HG03159 (cell line): Measurements from ENCODE around the gene TLL2.

Source experiments
- ATAC-seq: cut with Tn5 transposase; IDR thresholded peaks from one replicate; pipeline ENCODE4 v1.9.1; 2021; ENCODE audit warnings: mild to moderate bottlenecking, moderate library complexity; ENCODE audit not compliant: unreplicated experiment

Gene TLL2

GRCh38 chr10:96334616-96335526, 178.9 kb downstream of the TLL2 start:
- no peak for ATAC-seq

- no peak for ATAC-seq
Measured at GRCh38 chr10:96333101-96333500, 180.6 kb downstream of the TLL2 start.

GRCh38 chr10:96327462-96327861, 186.3 kb downstream of the TLL2 start:
- no peak for ATAC-seq

DNA sequence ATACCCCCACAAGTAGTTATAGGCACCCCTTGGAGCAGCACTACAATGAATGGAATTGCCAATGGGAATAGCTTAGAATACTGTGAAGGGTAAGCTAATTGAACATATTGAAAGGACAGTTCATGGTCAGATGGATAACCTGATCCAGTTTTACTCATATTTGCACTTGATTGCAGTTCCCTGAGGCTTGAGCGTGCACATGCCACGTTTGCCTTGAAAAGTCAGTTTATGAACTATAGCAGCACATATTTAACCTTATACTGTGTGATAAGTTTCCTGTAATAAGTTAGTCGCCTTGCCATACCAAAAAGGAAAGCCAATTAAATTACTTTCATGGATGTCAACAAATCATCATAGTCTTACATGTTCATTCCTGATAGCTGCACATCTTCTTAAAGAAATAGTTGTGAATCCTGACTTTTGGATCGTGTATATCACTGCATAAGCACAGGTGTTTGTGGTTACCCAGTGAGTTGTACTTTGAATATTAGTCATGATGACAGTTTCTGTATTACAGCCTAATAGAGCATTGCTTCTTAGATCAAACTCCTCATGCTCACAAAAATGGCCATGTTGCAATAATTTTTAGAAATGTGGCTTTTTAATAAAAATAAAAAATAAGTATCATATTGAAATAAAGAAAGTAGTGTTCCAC, 187.9 kb downstream of the TLL2 start:
- ATAC-seq, result peak; percentile 96

GRCh38 chr10:96324447-96324846, 189.3 kb downstream of the TLL2 start:
- ATAC-seq, result no peak

DNA sequence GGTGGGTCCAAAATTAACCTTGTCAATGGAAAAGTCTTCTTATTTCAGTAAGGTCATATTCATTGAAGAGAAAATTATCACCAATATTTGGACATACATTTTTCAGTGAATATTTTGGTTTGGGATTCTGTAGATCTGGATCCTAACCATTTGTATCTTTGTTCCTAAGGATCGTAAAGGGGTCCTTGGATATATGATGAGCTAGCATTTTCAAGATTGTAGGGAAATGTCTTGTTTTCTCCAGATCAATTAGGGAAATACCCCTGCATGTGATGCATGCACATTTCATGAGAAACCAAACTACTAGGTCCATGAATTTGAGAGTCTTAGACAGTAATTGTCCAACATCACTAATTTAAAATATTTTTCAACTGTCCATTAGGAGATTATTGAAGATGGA, 191.5 kb downstream of the TLL2 start:
- no peak for ATAC-seq

DNA sequence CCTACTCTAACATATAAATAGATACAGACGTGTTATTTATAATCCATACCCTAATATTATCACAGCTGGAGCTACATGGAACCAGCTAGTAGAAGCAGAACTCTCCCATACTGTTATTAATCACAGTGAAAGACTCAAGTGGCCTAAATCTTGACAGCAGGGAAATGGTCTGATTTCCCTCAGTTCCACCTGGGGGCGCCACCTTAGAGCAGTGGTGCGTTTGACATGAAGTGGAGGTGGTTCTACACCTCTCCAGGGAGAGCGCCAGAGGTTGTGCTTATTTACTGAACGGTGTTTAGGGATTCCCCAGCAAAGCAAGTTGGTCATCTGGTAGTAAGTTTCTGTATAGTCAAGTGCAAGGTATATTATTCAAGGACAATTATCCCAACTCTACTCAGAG, 191.9 kb downstream of the TLL2 start:
- ATAC-seq, result no peak

DNA sequence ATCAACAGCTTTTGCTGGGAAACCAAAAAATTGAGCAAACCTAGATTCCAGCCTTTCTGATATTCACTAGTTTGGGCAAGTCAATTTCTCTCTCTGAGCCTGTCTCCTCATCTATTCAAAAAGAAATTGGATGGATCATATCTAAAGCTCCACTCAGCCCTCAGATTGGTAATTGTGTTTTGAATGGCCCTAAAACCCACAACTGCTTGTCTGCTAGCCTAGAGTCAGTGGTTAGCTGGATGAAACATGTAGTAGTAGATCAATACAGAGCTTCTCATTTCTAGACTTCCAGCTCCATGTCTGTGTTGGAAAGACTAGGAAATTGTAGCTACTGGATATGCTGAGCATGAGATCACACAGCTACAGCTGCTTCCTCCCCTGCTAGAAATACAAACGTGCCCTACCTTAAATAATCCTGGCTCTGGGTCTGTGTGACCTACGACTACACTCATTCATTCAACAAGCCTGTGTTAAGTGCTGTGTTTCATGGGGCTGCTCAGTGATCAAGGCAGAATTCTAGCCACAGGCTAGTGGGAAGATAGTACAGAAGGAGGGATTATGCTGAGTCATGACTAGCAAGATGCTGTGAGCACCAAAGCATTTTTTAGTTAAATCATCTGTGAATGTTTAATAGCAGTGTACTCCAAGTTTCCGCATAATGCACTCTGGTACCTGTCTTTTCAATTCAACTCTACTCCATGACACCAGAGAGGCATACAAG, 193.8 kb downstream of the TLL2 start:
- no peak for ATAC-seq

- no peak for ATAC-seq
Measured at GRCh38 chr10:96317067-96317833, 196.5 kb downstream of the TLL2 start.
